AG04450 (cell line): ENCODE data around the gene PDS5A. TPM values are rescaled to one million over a fixed set of nuclear protein-coding genes. Genes with fewer than 3 reads are reported as not detected.
A peak's percentile ranks its signal among the peaks of the same experiment; 100 is the strongest.

Experiments used
- CTCF ChIA-PET: fragments of 300-600, 350-600 bp; formaldehyde crosslinking; extraction: SDS; loops from one replicate; lab custom pipeline; 2022; ENCODE audit warnings: antibody characterized with exemption, inconsistent platforms; lab: Charles Lee
- POLR2A ChIA-PET: fragments of 350-600 bp; formaldehyde crosslinking; extraction: SDS; loops from one replicate; lab custom pipeline; 2021; ENCODE audit warnings: antibody characterized with exemption, inconsistent platforms; lab: Yijun Ruan, JAX
- DNase-seq: peaks from one replicate; pipeline ENCODE4 v3.0.0-alpha.2; 2011; ENCODE audit warnings: low read depth, low spot score
- H3K27ac ChIP-seq: one replicate; pipeline ENCODE4 v1.5.1; 2012; ENCODE audit warnings: low read depth, low read length, control low read depth
- H3K27me3 ChIP-seq: one replicate; pipeline ENCODE4 v1.6.0; 2012; ENCODE audit warnings: low read length; ENCODE audit not compliant: control insufficient read depth, insufficient read depth
- H3K4me3 ChIP-seq: 2 replicates; pipeline ENCODE4 v1.5.1; 2011; ENCODE audit warnings: mild to moderate bottlenecking, low read depth, low read length, control low read depth
- H3K9me3 ChIP-seq: 2 replicates; pipeline ENCODE4 v1.5.1; 2012; ENCODE audit warnings: low read length; ENCODE audit not compliant: control insufficient read depth, insufficient read depth
- polyA plus RNA-seq: library from polyadenylated mRNA; depleted of rRNA; stranded (reverse); fragments of >200 nt; gene quantifications from 2 replicates; pipeline ENCODE4 v1.2.3, GENCODE V29; 2011
- TF ChIP-seq, protein P1 (sequence below): IDR thresholded peaks from 2 replicates; pipeline ENCODE4 v1.5.1; 2011; ENCODE audit warnings: low read depth, low read length, control low read depth, inconsistent platforms

PDS5A gene
- polyA plus RNA-seq, 1 experiment = 49.5 TPM

DNA sequence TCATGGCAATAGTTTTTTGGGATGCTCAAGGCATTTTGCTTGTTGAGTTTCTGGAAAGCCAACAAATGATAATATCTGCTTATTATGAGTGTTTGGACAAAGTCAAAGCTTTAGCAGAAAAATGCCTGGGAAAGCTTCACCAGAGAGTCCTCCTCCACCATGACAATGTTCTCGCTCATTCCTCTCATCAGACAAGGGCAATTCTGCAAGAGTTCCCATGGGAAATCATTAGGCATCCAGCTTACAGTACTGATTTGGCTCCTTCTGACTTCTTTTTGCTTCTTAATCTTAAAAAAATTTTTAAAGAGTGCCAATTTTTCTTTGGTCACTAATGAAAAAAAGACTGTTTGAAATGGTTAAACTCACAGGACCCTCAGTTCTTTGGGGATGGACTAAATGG is 143.4 kb downstream of the PDS5A start:
- DNase-seq = no peak
- no peaks in the 10 kb centered on the region for H3K9me3 ChIP-seq
- TF ChIP-seq, protein P1, sequence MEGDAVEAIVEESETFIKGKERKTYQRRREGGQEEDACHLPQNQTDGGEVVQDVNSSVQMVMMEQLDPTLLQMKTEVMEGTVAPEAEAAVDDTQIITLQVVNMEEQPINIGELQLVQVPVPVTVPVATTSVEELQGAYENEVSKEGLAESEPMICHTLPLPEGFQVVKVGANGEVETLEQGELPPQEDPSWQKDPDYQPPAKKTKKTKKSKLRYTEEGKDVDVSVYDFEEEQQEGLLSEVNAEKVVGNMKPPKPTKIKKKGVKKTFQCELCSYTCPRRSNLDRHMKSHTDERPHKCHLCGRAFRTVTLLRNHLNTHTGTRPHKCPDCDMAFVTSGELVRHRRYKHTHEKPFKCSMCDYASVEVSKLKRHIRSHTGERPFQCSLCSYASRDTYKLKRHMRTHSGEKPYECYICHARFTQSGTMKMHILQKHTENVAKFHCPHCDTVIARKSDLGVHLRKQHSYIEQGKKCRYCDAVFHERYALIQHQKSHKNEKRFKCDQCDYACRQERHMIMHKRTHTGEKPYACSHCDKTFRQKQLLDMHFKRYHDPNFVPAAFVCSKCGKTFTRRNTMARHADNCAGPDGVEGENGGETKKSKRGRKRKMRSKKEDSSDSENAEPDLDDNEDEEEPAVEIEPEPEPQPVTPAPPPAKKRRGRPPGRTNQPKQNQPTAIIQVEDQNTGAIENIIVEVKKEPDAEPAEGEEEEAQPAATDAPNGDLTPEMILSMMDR = no peak
- no peaks in the 10 kb centered on the region for H3K27me3 ChIP-seq
- no peak overlapping the region for H3K27ac ChIP-seq
- no peak overlapping the region for H3K4me3 ChIP-seq
- CTCF ChIA-PET = no interaction called here
- POLR2A ChIA-PET = interaction anchor here (0.6 kb wide), 1 partner anchor 145 kb away, joined by 7 read pairs; no protein-coding TSS in a partner anchor

DNA sequence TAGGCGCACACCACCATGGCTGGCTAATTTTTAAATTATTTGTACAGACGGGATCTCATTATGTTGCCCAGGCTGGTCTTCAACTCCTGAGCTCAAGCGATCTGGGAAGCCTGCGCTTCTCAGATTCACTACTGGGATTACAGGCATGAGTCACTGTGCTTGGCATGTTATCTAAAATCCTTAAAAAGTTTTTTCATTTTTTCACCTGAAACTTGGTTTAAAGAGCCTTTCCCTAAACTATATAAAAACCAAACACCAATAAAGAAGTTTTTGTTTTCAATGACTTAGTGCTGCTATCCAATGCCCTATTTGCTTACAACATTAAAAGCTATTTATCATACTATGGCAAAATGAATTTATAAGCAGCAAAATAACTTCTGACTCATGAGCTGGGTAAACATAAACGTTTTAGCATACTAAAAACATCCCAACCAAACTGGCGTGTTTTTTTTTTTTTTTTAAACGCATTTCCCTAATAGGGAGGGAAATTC is 151.9 kb downstream of the PDS5A start:
- TF ChIP-seq, protein P1 = no peak
- no peak for DNase-seq
- ChIA-PET CTCF (interaction anchor here (0.7 kb wide), 1 partner anchor 301 kb away, joined by 5 read pairs; no protein-coding TSS in a partner anchor), POLR2A (interaction anchor here (0.5 kb wide), 1 partner anchor 18 kb away, joined by 4 read pairs; no protein-coding TSS in a partner anchor)
- Histone ChIP-seq H3K4me3 (no peak overlapping the region), H3K27me3 (no peaks in the 10 kb centered on the region), H3K27ac (no peak overlapping the region), H3K9me3 (no peaks in the 10 kb centered on the region)

DNA sequence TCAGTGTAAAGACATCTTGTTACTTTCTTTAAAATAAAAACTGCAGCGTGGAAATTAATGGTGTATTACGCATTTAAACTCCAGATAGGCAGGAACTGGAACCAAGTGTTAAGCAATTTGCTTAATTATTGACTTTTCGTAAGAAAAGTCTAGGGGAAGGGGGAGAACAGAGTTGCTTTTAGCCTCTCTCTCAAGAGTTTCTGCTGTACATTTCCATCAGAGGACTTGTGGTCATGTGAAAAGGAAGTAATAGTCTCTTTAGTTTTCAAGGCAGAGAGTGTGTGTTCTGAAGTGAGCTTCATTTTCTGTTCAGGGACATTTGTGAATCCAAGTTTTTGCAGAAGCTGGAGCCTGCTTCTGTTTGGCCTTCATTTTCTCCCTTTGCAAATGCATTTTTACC is 152.6 kb downstream of the PDS5A start:
- ChIA-PET CTCF (no interaction called here), POLR2A (no interaction called here)
- Histone ChIP-seq H3K4me3 (no peak overlapping the region), H3K27ac (no peak overlapping the region), H3K9me3 (no peaks in the 10 kb centered on the region), H3K27me3 (no peaks in the 10 kb centered on the region)
- no peak for DNase-seq
- TF ChIP-seq, protein P1 = no peak

DNA sequence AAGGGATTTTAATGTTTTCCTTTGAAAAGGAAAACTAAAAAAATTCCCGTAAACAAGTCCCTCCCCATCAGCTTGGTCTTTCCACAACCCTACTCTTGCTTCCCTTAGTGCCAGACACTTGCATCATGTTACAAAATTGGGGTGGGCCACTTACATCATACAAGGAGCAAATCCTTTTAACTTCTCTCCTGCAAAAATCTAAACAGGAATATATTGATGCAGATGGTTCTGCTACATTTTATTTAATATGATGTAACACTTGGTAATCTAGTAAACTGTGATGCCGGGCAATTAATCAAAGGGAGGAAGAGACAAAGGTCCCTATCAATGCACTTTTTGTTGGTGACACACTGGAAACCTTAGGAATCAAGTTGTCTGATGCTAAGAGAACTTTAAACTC is 154.5 kb downstream of the PDS5A start:
- TF ChIP-seq, protein P1 = no peak
- Histone ChIP-seq H3K27me3 (no peaks in the 10 kb centered on the region), H3K9me3 (no peaks in the 10 kb centered on the region), H3K4me3 (no peak overlapping the region), H3K27ac (no peak overlapping the region)
- peak; percentile 43 for DNase-seq
- CTCF ChIA-PET = no interaction called here
- POLR2A ChIA-PET = no interaction called here

DNA sequence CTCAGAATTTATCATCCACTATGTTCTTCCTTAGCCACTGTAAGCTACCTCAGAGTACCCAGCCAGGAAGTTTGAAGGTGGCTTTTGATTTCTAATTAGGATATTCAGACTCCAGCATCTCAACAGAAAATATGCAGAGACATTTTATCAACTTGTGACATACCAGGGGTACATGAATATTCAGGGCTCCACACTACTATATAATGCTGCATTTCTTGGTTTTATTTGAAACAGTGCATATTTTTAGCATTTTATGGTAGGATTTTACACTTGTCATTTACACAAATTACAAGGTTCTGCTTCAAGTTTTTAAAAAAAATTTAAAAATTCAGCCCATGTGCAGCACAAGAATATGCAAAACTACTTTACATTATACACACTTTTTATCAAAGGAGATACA is 155.0 kb downstream of the PDS5A start:
- ChIA-PET CTCF (no interaction called here), POLR2A (no interaction called here)
- no peak for DNase-seq
- Histone ChIP-seq H3K9me3 (no peaks in the 10 kb centered on the region), H3K4me3 (no peak overlapping the region), H3K27ac (no peak overlapping the region), H3K27me3 (no peaks in the 10 kb centered on the region)
- TF ChIP-seq, protein P1 = no peak
